ENCODE data around the gene GTPBP1.

GTPBP1 gene

DNA sequence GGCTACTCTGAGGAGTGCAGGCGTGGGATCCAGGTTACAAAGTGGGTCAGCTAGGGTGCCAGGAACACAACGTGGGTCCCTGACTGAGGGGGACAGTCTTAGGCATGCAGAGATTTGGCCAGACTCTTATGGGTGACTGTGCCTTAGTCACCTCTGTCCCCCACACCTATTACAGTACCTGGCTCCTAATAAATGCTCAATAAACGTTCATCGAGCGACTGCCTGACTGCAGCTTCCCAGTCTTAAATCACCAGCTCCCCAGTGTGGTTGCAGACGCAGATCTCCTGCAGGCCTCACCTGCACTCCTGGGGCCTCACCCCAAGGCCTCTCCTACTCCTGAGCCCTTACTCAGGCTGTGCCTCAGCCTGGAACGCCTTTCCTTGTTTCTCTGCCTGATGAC, 53.3 kb downstream of the GTPBP1 start:
- no peak for DNase-seq (ENCODE audit: low read depth, low spot score)
- H3K4me3 ChIP-seq (ENCODE audit: low read depth, low read length): no peak overlapping the region
- ChIA-PET POLR2A (no interaction called here), CTCF (interaction anchor here (1.0 to 15.1 kb wide), 3 partner anchors 8 to 244 kb away, joined by 3 to 159 read pairs (median 11); no protein-coding TSS in a partner anchor)
- TF ChIP-seq, protein P1, sequence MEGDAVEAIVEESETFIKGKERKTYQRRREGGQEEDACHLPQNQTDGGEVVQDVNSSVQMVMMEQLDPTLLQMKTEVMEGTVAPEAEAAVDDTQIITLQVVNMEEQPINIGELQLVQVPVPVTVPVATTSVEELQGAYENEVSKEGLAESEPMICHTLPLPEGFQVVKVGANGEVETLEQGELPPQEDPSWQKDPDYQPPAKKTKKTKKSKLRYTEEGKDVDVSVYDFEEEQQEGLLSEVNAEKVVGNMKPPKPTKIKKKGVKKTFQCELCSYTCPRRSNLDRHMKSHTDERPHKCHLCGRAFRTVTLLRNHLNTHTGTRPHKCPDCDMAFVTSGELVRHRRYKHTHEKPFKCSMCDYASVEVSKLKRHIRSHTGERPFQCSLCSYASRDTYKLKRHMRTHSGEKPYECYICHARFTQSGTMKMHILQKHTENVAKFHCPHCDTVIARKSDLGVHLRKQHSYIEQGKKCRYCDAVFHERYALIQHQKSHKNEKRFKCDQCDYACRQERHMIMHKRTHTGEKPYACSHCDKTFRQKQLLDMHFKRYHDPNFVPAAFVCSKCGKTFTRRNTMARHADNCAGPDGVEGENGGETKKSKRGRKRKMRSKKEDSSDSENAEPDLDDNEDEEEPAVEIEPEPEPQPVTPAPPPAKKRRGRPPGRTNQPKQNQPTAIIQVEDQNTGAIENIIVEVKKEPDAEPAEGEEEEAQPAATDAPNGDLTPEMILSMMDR (IDR thresholded peaks at IDR 0.05; ENCODE audit: insufficient read depth, low read length, missing control alignments): no peak

DNA sequence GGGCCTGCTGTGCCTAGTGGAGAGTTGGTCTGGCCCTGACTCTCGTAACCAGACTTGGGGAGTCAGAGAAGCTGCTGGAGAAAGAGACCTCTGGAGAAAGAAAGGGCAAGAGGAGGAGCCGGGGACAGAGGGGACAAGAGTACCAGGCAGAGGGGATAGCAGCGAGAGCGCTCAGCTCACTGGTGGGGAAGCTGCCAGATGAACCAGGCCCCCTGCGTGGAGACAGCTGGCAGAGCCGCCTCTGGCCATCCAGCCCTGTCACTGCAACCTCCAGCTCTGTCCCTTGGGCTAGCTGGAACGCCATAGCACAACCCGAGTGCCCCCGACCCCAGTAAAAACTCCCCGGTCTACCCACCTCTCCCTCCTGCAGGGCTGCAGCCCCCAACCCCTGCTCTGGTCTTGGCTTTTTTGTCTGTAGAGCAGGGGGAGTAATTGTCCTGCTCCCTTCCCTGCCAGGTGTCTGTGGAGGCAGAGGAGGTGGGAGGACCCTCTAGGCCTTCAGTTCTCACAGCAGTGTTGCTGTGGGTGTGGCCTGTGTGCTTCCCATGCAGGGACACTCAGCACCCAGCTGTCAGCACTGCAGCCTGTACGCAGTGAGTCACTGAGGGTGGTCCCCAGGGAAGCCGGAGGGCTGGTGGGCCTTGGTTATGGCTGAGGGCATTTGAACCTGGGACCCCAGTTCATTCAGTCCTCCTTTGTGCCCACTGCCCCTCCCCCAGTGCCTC, 54.9 kb downstream of the GTPBP1 start:
- H3K4me3 ChIP-seq (ENCODE audit: low read depth, low read length): no peak overlapping the region
- ChIA-PET POLR2A (no interaction called here), CTCF (interaction anchor here (2.3 to 15.1 kb wide), 2 partner anchors 6 to 109 kb away, joined by 11 to 159 read pairs; no protein-coding TSS in a partner anchor)
- TF ChIP-seq, protein P1 (IDR thresholded peaks at IDR 0.05; ENCODE audit: insufficient read depth, low read length, missing control alignments): no peak
- no peak for DNase-seq (ENCODE audit: low read depth, low spot score)

DNA sequence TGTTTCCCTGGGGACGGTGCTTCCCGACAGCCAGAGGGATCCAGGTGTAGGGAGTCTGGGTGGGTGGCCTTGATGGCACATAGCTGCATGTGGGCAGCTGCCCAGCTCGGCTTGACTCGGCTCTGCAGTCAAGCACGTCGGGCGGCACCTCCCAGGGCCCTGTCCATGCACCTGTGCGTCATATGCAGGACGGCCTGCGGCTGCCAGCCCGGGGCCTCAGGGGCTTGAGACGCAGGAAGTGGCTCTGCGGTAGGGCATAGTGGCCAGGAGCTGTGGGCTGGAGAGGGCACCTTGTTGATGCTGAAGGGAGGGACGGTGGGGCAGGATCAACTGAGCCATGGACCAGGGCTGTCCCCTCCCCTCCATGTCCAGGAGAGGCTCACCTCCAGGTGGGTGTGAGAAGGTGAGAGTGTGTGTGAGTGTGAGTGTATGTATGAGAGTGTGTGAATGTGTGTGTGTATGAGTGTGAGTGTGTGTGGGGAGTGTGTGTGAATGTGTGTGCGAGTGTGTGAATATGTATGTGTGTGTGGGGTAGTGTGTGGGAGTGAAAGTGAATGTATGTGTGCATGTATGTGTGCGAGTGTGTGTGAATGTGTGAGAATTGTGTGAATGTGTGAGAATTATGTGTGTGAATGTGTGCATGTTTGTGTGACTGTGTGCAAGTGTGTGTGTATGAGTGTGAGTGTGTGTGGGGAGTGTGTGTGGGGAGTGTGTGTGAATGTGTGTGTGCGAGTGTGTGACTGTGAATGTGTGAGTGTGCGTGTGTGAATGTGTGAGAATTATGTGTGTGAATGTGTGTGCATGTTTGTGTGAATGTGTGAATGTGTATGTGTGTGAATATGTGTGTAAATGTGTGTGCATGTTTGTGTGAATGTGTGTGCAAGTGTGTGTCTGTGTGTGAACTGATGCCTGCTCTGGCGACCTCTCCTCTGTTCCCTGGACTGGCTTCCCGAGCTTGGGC, 55.7 kb downstream of the GTPBP1 start:
- TF ChIP-seq, protein P1 (IDR thresholded peaks at IDR 0.05; ENCODE audit: insufficient read depth, low read length, missing control alignments): no peak
- CTCF ChIA-PET: interaction anchor here (0.7 to 10.4 kb wide), 3 partner anchors 8 to 163 kb away, joined by 3 to 159 read pairs (median 3); partner anchors contain the start of gene SUN2
- POLR2A ChIA-PET: no interaction called here
- DNase-seq (ENCODE audit: low read depth, low spot score): no peak
- no peak overlapping the region for H3K4me3 ChIP-seq (ENCODE audit: low read depth, low read length)

DNA sequence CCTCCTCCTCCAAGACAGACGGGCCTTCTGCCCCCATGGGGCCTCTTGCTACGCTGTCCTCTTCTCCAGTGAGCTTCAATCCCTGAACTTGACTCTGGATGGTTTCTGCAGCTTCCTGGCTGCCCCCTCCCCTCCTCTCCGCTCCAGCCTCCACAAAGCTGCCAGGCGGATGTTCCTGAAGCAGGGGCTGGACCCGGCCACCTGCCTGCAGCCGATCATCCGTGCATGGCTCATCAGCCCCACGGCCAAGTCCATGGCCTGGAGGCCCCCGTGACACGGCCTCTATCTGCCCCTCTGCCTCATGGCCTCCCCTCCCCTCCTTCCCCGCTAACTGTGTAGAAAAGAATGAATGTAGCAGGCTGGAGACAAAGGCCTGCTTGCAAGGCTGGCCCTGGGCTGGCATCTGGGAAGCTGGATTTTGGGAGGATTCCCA, 56.8 kb downstream of the GTPBP1 start:
- no peak overlapping the region for H3K4me3 ChIP-seq (ENCODE audit: low read depth, low read length)
- TF ChIP-seq, protein P1 (IDR thresholded peaks at IDR 0.05; ENCODE audit: insufficient read depth, low read length, missing control alignments): no peak
- POLR2A ChIA-PET: interaction anchor here (0.7 kb wide), 1 partner anchor 557 kb away, joined by 3 read pairs; the partner anchor contains the start of gene RPL3
- CTCF ChIA-PET: interaction anchor here (0.7 to 10.8 kb wide), 4 partner anchors 9 to 162 kb away, joined by 3 to 172 read pairs (median 81); partner anchors contain the start of genes CBX6 and SUN2
- no peak for DNase-seq (ENCODE audit: low read depth, low spot score)

DNA sequence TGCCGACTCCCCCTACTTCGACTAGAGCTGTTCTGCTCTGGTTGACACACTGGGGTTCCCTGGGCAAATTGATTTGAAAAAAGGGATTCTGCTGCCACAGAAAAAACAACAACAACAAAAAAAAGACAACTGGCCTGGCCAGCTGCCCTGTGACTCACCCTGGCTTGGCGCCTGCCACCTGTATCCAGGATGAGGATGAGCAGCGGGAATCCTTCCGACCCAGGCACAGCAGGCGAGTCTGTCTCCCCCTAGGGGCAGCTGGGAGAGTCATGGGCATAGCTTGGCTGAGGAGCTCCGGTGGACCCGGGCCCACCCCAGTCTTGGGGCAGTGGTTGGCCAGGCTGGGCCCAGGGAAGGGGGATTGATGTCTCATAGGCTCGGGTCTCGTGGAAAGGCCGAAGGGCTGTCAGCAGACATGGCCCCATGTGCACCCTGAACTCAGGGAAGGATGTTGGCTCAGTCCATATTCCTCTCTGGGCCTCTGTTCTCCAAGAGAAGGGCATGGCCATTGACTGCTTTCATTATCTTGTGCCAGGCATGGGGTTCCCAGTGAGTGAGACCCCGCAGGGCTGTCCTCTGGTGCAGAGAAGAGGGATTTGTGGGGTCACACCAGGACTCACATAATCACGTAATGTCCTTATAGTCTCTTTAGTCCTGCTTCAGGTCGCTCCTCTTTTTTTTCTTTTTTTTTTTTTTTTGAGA, 60.5 kb downstream of the GTPBP1 start:
- TF ChIP-seq, protein P1 (IDR thresholded peaks at IDR 0.05; ENCODE audit: insufficient read depth, low read length, missing control alignments): peak; percentile 92
- DNase-seq (ENCODE audit: low read depth, low spot score): no peak
- H3K4me3 ChIP-seq (ENCODE audit: low read depth, low read length): no peak overlapping the region
- CTCF ChIA-PET: interaction anchor here (0.7 to 10.8 kb wide), 18 partner anchors 10 to 714 kb away, joined by 3 to 197 read pairs (median 8); partner anchors contain the start of genes CBX6, NPTXR and SUN2
- POLR2A ChIA-PET: no interaction called here

All from AG04449 (cell line).